NCI-H187 treated with DMSO at 0.1 percent for 48 hours (cell line): ENCODE measurements around the gene MS4A18.

ENCODE experiments used
- DNase-seq: peaks from one replicate; lab custom pipeline; 2025; lab: John Stamatoyannopoulos, UW

MS4A18 gene

DNA sequence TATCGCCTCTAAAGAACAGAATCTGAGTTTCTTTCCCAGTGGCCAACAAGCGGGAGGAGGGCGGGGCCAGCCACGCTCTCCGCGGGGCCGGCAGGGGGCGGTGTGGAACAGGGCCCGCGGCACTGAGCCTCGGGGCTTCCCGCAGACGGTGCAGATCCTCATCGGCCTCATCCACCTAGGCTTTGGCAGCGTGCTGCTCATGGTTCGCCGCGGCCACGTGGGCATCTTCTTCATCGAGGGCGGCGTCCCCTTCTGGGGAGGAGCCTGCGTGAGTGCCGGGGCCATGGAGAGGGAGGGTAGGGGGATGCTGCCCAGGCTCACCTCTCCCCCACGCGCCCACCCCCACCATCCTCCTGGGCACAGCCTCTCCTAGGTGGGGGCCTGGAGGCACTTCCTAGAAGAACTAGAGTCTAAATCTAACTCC lies 42.9 kb downstream of the MS4A18 start:
- DNase-seq, result no peak

DNA sequence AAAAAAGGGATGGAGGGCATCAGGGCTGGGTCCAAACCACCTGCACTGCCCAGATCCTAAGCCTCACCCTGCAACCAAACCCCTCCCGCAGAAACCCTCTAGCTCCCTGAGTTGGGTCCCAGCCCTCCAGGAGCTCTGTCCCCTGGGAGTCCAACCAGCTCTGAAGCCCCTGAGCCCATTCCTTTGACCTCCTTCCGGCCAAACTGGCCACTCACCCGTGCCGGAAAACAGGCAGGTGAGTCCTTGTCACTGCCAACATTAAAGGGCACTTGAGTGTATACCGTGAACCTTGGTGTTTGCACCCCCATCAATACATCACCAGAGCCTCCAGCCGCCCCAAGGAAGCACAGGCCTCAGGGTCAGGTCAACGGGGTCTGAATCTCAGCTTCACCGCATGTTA lies 43.7 kb downstream of the MS4A18 start:
- DNase-seq, result no peak

- no peak for DNase-seq
Observed at GRCh38 chr11:60769273-60769672, 44.8 kb downstream of the MS4A18 start.

DNA sequence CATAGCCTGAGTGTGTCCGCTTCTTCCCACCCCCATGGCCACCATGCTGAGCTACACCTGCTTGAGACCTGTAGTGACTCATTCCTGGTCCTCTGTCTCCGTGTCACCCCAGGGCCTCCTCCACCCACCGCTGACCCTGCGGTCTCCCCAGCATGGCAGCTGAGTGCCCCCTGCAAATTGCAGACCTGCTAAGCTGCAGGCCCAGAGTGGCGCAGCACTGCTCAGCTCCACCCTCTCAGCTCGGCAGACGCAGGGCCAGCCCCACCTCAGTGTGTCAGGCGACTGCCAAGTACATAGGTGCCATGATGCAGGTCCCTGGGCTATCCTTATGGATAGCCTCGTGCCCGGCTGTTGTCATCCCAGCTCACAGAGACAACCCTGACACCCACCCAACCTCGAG lies 45.3 kb downstream of the MS4A18 start:
- DNase-seq, result no peak

DNA sequence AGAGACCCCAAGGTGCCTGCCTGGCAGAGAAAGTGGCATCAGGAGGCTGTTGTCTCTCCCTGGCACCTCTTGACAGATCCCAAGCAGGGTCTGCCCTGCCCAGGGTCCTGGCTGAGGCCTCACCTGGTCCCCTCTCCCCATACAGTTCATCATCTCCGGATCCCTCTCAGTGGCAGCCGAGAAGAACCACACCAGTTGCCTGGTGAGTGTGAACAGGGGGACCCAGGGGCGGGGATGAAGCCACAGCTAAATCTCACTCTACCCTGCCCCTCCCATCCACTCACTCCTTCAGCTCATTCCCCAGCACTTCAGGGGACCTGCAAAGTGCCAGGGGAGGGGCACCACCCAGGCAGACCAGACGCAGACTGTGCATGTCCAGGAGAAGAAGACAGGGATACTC lies 46.6 kb downstream of the MS4A18 start:
- no peak for DNase-seq

DNA sequence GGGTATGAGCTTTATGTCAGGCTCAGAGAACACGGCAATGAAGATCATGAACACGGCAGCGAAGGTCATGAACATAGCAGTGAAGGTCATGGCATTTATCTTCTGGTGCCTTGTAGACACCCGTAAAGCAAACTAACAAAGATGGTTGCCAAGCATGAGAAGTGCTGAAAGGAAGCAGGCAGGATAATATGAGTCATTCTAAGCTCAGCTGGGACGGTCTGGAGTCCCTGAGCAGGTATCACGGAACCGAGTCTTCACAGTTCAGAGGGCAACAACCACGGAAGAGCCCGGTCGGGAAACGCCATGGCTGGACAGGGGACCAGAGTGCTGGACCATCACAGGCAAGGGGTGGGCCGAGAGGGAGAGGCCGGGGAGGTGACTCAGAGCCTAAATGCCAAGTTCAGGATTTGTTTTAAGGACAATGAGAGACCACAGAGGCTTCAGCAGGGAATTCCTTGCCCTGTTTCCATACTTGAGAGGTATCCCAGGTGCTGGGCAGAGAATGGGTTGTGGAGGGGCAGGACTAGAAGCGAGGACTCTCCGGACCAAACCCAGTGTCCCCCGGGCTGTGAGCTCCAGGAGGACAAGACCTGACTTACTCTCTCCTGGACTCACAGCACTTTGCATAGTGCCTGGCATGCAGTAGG lies 47.5 kb downstream of the MS4A18 start:
- DNase-seq, result no peak

DNA sequence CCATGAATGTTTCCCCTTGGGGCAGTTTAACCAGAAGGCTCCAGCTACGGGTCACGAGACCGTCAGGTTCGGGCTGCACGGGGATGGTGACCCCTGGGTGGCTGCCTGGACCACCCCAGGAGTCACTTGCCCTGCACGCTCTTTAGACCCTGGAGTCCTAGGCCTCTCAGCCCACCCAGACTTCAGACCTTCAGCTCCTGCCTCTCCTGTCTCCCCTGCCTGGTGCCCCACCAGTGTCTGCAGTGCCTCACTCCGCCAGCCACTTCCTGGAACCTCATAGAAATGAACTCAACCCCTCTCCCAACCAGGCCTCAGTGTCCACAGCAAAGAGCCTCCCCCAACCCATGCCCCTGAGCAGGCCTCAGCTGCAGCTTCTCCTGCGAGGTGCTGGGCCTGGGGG lies 48.1 kb downstream of the MS4A18 start:
- no peak for DNase-seq

GRCh38 chr11:60774726-60775125 lies 50.2 kb downstream of the MS4A18 start:
- DNase-seq, result no peak

GRCh38 chr11:60775420-60775961 lies 51.0 kb downstream of the MS4A18 start:
- DNase-seq, result peak; percentile 21

- DNase-seq, result no peak
Observed at GRCh38 chr11:60776167-60776566, 51.6 kb downstream of the MS4A18 start.

- no peak for DNase-seq
Observed at GRCh38 chr11:60777106-60777505, 52.6 kb downstream of the MS4A18 start.

- no peak for DNase-seq
Observed at GRCh38 chr11:60777572-60777971, 53.1 kb downstream of the MS4A18 start.

- DNase-seq, result no peak
Observed at GRCh38 chr11:60780065-60780464, 55.5 kb downstream of the MS4A18 start.

GRCh38 chr11:60780774-60781173 lies 56.3 kb downstream of the MS4A18 start:
- DNase-seq, result no peak

- no peak for DNase-seq
Observed at GRCh38 chr11:60781286-60781980, 56.9 kb downstream of the MS4A18 start.

DNA sequence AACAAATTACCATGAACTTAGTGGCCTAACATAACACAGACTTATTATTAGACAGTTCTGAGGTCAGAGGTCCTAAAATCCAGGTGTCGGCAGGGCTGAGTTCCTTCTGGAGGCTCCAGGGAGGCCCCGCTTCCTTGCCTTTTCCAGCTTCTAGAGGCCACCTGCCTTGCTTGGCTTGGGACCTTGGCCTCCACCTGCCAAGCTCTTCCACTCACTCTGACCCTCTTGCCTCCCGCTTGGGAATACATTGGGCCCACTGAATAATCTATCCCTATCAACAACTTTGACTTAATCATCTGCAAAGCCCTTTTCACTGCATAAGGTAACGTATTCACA lies 57.4 kb downstream of the MS4A18 start:
- no peak for DNase-seq

- no peak for DNase-seq
Observed at GRCh38 chr11:60782393-60783140, 58.0 kb downstream of the MS4A18 start.

- DNase-seq, result no peak
Observed at GRCh38 chr11:60783141-60783484, 58.6 kb downstream of the MS4A18 start.

GRCh38 chr11:60783911-60784310 lies 59.4 kb downstream of the MS4A18 start:
- no peak for DNase-seq

DNA sequence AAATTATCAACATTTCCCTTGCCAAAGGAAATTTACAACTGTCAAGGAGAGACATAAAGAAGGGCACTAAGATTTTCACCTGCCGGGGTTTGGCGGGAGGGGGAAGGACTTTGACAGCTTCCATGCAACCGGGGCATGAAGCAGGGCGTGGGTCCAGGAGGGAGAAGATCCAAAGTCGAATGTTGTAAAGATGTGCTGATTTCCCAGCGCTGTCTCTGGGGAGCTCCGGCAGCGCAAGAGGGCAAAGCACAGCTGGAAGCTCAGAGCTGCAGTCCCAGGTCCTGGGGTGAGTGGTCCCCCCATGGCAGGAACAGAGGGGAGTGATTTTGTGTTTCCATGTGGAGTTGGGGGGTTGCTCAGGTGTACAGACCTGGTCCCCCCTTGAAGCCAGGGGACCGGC lies 60.6 kb downstream of the MS4A18 start, which contains the start of gene MS4A10:
TSS of gene MS4A10 (plus strand) at position 198 of the 400 bp plus-strand sequence. CDS start 5,003 bp downstream, outside the sequence.
- no peak for DNase-seq

- no peak for DNase-seq
Observed at GRCh38 chr11:60785806-60786361, 61.4 kb downstream of the MS4A18 start.

DNA sequence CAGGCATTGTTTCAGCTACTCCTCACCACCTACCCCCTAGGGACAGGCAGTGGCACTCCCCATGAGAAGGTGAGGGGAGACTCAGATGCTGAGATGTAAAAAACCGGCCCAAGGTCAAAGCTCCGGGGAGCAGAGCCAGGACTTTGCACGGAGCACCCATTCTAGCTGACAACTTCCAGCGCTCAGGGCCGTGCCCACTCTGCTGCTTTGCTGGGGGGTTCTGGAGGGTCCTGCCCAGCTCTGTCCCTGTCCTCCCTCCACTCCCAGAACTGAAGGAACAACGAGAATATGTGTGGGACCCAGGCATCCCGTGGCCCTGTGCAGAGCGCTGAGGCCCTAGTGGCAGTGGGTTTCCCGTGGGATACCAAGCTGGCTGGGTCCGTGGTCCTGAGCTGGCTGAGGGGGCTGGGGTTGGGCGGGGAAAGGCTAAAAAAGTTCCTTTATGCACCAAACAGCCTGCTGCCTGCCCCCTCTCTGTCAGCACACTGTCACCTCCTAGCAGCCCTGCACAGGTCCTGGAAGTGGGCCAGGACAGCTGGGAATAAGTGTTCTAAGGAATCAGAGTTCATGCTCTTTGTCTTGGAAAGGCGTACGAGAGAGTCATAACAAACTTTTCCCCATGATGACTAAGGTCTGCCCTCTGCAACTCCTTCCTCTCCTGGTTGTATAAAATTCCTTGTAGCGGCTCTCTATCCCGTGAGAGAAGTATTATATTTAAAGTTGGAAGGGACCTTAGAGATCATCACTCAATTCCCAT lies 62.5 kb downstream of the MS4A18 start:
- no peak for DNase-seq
